ENCODE data around the gene SOD3. TPM values are rescaled to one million over a fixed set of nuclear protein-coding genes. Genes with fewer than 3 reads are reported as not detected.

Gene SOD3
- total and polyA plus RNA-seq, 2 of the 13 experiments (the other 11 are each of a cell fraction or from before 2014, with no cell fraction given) = 0.04 TPM; not detected in 1

DNA sequence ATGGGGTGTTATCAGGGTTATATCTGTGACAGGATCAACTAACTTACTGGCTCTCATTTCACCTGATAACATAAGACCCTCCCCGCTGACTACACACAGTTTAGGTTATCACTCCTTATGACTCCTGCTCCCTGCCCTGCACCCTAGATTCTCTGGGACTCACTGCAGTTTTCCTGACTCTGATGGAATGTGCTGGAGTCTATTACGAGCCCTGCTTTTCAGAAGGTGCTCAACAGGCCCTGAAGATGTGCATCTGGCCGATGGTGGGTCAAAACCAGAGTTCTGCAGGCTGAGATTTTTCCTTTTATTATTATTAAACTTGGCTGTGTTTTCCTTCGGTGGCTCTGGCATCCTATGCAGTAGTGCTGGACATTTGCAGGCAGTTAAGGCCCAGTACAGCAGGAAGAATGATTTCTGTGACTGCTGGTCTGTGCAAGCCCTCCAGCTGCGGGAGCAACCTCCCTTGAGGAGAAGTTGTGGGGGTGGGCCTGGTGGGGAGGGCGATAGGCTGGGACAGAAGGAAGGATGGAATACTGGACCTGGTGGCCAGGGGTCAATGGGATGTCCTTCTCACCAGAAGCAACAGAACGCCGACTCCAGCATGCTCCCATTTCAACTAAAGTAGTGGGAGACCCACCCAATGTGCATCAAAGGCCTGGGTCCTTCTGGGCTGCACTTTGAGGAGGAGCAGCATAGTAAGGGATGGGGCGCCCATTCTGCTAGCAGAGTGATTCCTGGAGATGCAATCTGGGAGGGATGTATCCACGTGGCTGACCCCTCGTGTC is 11.0 kb downstream of the SOD3 start:
- no TSS peak for BruUV-seq (replicated peaks)
- Histone ChIP-seq H3K27me3 (ENCODE audit: control insufficient read depth in 1 of 2, insufficient read depth in 2 of 2, low read length in 2 of 2) (peaks cover 0 to 16% of the 10 kb centered on the region in 2 experiments; a peak in 2 of 5 replicates), H3K4me1 (ENCODE audit: insufficient read depth, low read length) (no peaks in the 10 kb centered on the region), H3K36me3 (replicated peaks in 1 of 2; ENCODE audit: control insufficient read depth in 1 of 2, insufficient read depth in 2 of 2, low read length in 2 of 2) (no peaks in the 10 kb centered on the region), H3K4me2 (ENCODE audit: low read depth, low read length) (no peak overlapping the region), H4K20me1 (ENCODE audit: insufficient read depth, low read length) (no peaks in the 10 kb centered on the region), H3K27ac (ENCODE audit: extremely low read length, insufficient read depth, low read length) (no peak overlapping the region), H3K9me3 (ENCODE audit: low read length) (no peaks in the 10 kb centered on the region), H3K9ac (ENCODE audit: insufficient read depth, low read depth, low read length) (no peak overlapping the region), H3K4me3 (replicated peaks in 1 of 3; ENCODE audit: insufficient read depth in 1 of 3, low read depth in 2 of 3, low read length in 3 of 3) (no peak overlapping the region), H2AFZ (ENCODE audit: low read length) (no peak overlapping the region), H3K79me2 (ENCODE audit: insufficient read depth, low read length) (no peaks in the 10 kb centered on the region)
- in situ Hi-C loops (cut with HindIII; ENCODE audit: extremely low pct_ligation_motif_present, low pct_unique_long_range_greater_than_20kb) = no loop called here
- 7% methylated on average over 9 of the region's 11 CpGs for WGBS (ENCODE audit: low lambda C conversion rate)
- no peak for FAIRE-seq
- CTCF ChIA-PET (ENCODE audit: low intra/inter-chr PET ratio, low total read pairs) = no interaction called here
- intact Hi-C loops (cut with micrococcal nuclease; ENCODE audit: unreplicated experiment) = no loop called here
- no peak for TF ChIP-seq HDAC6 (IDR thresholded peaks at IDR 0.05; ENCODE audit: low read depth, low read length)
- POLR2A ChIA-PET = no interaction called here
- DNase-seq (ENCODE audit: low spot score) = no peak
- no peak for ATAC-seq

DNA sequence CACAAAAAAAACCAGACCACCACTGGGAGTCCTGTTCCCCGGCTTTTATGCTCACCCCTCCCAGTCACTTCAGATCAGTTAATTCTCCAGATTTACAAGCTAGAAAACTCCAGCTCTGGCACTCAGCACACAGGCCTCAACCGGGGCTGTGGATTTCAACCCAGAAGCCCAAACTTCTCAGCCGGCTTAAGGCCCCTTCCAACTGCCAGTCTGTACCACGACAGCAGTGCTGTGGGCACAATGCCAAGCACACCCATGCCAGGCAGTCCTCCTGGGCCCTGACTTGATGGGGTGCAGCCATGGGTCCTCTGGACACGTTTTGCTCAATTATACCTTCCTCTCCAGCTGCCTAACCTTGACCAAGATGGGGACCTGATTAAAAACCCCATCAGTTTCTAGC is 12.2 kb downstream of the SOD3 start:
- in situ Hi-C loops (cut with HindIII; ENCODE audit: extremely low pct_ligation_motif_present, low pct_unique_long_range_greater_than_20kb) = no loop called here
- Histone ChIP-seq H4K20me1 (ENCODE audit: insufficient read depth, low read length) (no peaks in the 10 kb centered on the region), H3K4me2 (ENCODE audit: low read depth, low read length) (no peak overlapping the region), H3K79me2 (ENCODE audit: insufficient read depth, low read length) (no peaks in the 10 kb centered on the region), H3K36me3 (replicated peaks in 1 of 2; ENCODE audit: control insufficient read depth in 1 of 2, insufficient read depth in 2 of 2, low read length in 2 of 2) (no peaks in the 10 kb centered on the region), H3K4me3 (replicated peaks in 1 of 3; ENCODE audit: insufficient read depth in 1 of 3, low read depth in 2 of 3, low read length in 3 of 3) (no peak overlapping the region), H2AFZ (ENCODE audit: low read length) (no peak overlapping the region), H3K9ac (ENCODE audit: insufficient read depth, low read depth, low read length) (no peak overlapping the region), H3K27ac (ENCODE audit: extremely low read length, insufficient read depth, low read length) (no peak overlapping the region), H3K27me3 (ENCODE audit: control insufficient read depth in 1 of 2, insufficient read depth in 2 of 2, low read length in 2 of 2) (peaks cover 0 to 11% of the 10 kb centered on the region in 2 experiments; a peak in 2 of 5 replicates), H3K4me1 (ENCODE audit: insufficient read depth, low read length) (no peaks in the 10 kb centered on the region), H3K9me3 (ENCODE audit: low read length) (no peaks in the 10 kb centered on the region)
- POLR2A ChIA-PET = no interaction called here
- no TSS peak for BruUV-seq (replicated peaks)
- DNase-seq (ENCODE audit: low spot score) = no peak
- 0% methylated on average over 3 of the region's 5 CpGs for WGBS (ENCODE audit: low lambda C conversion rate)
- CTCF ChIA-PET (ENCODE audit: low intra/inter-chr PET ratio, low total read pairs) = no interaction called here
- intact Hi-C loops (cut with micrococcal nuclease; ENCODE audit: unreplicated experiment) = no loop called here
- ATAC-seq = no peak
- no peak for FAIRE-seq
- no peak for TF ChIP-seq JARID2 (CRISPR knock-in tag; IDR thresholded peaks at IDR 0.05; ENCODE audit: insufficient replicate concordance)
- TF ChIP-seq PLRG1 (conservative IDR thresholded peaks at IDR 0.05) = no peak
- TF ChIP-seq, protein P1, sequence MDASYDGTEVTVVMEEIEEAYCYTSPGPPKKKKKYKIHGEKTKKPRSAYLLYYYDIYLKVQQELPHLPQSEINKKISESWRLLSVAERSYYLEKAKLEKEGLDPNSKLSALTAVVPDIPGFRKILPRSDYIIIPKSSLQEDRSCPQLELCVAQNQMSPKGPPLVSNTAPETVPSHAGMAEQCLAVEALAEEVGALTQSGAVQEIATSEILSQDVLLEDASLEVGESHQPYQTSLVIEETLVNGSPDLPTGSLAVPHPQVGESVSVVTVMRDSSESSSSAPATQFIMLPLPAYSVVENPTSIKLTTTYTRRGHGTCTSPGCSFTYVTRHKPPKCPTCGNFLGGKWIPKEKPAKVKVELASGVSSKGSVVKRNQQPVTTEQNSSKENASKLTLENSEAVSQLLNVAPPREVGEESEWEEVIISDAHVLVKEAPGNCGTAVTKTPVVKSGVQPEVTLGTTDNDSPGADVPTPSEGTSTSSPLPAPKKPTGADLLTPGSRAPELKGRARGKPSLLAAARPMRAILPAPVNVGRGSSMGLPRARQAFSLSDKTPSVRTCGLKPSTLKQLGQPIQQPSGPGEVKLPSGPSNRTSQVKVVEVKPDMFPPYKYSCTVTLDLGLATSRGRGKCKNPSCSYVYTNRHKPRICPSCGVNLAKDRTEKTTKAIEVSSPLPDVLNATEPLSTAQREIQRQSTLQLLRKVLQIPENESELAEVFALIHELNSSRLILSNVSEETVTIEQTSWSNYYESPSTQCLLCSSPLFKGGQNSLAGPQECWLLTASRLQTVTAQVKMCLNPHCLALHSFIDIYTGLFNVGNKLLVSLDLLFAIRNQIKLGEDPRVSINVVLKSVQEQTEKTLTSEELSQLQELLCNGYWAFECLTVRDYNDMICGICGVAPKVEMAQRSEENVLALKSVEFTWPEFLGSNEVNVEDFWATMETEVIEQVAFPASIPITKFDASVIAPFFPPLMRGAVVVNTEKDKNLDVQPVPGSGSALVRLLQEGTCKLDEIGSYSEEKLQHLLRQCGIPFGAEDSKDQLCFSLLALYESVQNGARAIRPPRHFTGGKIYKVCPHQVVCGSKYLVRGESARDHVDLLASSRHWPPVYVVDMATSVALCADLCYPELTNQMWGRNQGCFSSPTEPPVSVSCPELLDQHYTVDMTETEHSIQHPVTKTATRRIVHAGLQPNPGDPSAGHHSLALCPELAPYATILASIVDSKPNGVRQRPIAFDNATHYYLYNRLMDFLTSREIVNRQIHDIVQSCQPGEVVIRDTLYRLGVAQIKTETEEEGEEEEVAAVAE (CRISPR knock-in tag; IDR thresholded peaks at IDR 0.05; ENCODE audit: borderline replicate concordance) = no peak
- no peak for TF ChIP-seq NR1H2 (CRISPR knock-in tag; IDR thresholded peaks at IDR 0.05; ENCODE audit: borderline replicate concordance, low read depth)
- TF ChIP-seq MED8 (CRISPR knock-in tag; IDR thresholded peaks at IDR 0.05; ENCODE audit: insufficient replicate concordance) = no peak
- TF ChIP-seq FOXK2 (IDR thresholded peaks at IDR 0.05) = no peak
- TF ChIP-seq, protein P2, sequence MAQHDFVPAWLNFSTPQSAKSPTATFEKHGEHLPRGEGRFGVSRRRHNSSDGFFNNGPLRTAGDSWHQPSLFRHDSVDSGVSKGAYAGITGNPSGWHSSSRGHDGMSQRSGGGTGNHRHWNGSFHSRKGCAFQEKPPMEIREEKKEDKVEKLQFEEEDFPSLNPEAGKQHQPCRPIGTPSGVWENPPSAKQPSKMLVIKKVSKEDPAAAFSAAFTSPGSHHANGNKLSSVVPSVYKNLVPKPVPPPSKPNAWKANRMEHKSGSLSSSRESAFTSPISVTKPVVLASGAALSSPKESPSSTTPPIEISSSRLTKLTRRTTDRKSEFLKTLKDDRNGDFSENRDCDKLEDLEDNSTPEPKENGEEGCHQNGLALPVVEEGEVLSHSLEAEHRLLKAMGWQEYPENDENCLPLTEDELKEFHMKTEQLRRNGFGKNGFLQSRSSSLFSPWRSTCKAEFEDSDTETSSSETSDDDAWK (CRISPR knock-in tag; IDR thresholded peaks at IDR 0.05) = no peak
- TF ChIP-seq ARNTL (CRISPR knock-in tag; IDR thresholded peaks at IDR 0.05) = no peak
- TF ChIP-seq HNRNPLL (IDR thresholded peaks at IDR 0.05; ENCODE audit: low read depth, low read length, poor library complexity, severe bottlenecking) = no peak
- TF ChIP-seq SAP130 (CRISPR knock-in tag; IDR thresholded peaks at IDR 0.05; ENCODE audit: low read depth) = no peak
- TF ChIP-seq RAD21 (CRISPR knock-in tag; IDR thresholded peaks at IDR 0.05) = no peak
- TF ChIP-seq ZNF224 (CRISPR knock-in tag; IDR thresholded peaks at IDR 0.05) = no peak
- no peak for TF ChIP-seq RXRB (CRISPR knock-in tag; IDR thresholded peaks at IDR 0.05; ENCODE audit: borderline replicate concordance)
